Vagina (tissue), 2 donors: ENCODE data around the gene ERBIN.
"Not testable (repeated sequence)": the region's sequence is repeated elsewhere in the genome, so short reads cannot be mapped to it uniquely, and the experiment has no call there.

ENCODE experiments used
- POLR2A ChIP-seq, 2 donors: fragments of 450-650 bp; IDR thresholded peaks; one replicate each; pipeline ENCODE4 v1.6.1; 2017; ENCODE audit warnings: antibody characterized with exemption in 2 of 2, mild to moderate bottlenecking in 2 of 2, moderate library complexity in 2 of 2
- TF ChIP-seq, protein P1 (sequence below), 3 experiments: fragments of 450-650 bp in 2 of 3; fragments of 200-600 bp in 1 of 3; sonication (generic) in 1 of 3; IDR thresholded peaks; one replicate each; pipeline ENCODE4 v1.5.1; 2017 to 2019; ENCODE audit warnings: antibody characterized with exemption in 3 of 3, mild to moderate bottlenecking in 2 of 3, moderate library complexity in 2 of 3

DNA sequence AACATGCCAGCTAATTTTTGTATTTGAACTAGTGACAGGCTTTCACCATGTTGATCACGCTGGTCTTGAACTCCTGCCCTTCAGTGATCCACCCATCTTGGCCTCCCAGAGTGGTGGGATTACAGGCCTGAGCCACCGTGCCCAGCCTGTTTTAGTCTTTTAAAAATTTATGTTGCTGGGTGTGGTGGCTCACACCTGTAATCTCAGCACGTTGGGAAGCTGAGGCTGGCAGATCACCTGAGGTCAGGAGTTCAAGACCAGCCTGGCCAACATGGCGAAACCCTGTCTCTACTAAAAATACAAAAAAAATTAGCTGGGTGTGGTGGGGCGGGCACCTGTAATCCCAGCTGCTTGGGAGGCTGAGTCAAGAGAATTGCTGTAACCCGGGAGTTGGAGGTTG is 10.7 kb upstream of the ERBIN start:
- TF ChIP-seq, protein P1, sequence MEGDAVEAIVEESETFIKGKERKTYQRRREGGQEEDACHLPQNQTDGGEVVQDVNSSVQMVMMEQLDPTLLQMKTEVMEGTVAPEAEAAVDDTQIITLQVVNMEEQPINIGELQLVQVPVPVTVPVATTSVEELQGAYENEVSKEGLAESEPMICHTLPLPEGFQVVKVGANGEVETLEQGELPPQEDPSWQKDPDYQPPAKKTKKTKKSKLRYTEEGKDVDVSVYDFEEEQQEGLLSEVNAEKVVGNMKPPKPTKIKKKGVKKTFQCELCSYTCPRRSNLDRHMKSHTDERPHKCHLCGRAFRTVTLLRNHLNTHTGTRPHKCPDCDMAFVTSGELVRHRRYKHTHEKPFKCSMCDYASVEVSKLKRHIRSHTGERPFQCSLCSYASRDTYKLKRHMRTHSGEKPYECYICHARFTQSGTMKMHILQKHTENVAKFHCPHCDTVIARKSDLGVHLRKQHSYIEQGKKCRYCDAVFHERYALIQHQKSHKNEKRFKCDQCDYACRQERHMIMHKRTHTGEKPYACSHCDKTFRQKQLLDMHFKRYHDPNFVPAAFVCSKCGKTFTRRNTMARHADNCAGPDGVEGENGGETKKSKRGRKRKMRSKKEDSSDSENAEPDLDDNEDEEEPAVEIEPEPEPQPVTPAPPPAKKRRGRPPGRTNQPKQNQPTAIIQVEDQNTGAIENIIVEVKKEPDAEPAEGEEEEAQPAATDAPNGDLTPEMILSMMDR (IDR thresholded peaks at IDR 0.05), result not testable (repeated sequence)
- TF ChIP-seq POLR2A (IDR thresholded peaks at IDR 0.05), result not testable (repeated sequence)
